HL-60 (cell line): ENCODE results near the gene OGDH.

ENCODE experiments used
- DNase-seq, 2 experiments: peaks; one replicate each; pipeline ENCODE4 v3.0.0-alpha.2; 2010 to 2020; ENCODE audit warnings: low read depth in 1 of 2, low spot score in 1 of 2
- H3K27ac ChIP-seq: fragments of 250-450 bp; sonication (Bioruptor Pico); replicated peaks from 2 replicates; pipeline ENCODE4 v1.5.1; 2020; ENCODE audit warnings: mild to moderate bottlenecking, moderate library complexity
- H3K27me3 ChIP-seq: fragments of 250-450 bp; sonication (Bioruptor Pico); 2 replicates; pipeline ENCODE4 v1.5.1; 2021; ENCODE audit warnings: mild to moderate bottlenecking, moderate library complexity; ENCODE audit not compliant: insufficient read depth, poor library complexity, severe bottlenecking
- H3K4me3 ChIP-seq: replicated peaks from 2 replicates; pipeline ENCODE4 v1.5.1; 2011; ENCODE audit warnings: mild to moderate bottlenecking, control low read depth, low read length; ENCODE audit not compliant: insufficient read depth
- CTCF ChIP-seq: IDR thresholded peaks from one replicate; pipeline ENCODE4 v1.5.1; 2011; ENCODE audit warnings: low read length, control low read depth, inconsistent platforms; ENCODE audit not compliant: insufficient read depth
- GABPA ChIP-seq: IDR thresholded peaks from 2 replicates; pipeline ENCODE4 v1.6.1; 2012; ENCODE audit warnings: low read depth
- POLR2AphosphoS5 ChIP-seq: IDR thresholded peaks from 2 replicates; pipeline ENCODE4 v1.6.1; 2012; ENCODE audit warnings: low read depth
- REST ChIP-seq: IDR thresholded peaks from 2 replicates; pipeline ENCODE4 v1.6.1; 2012; ENCODE audit warnings: low read depth; ENCODE audit not compliant: insufficient replicate concordance
- SPI1 ChIP-seq: IDR thresholded peaks from 2 replicates; pipeline ENCODE4 v1.6.1; 2012; ENCODE audit warnings: low read depth, mild to moderate bottlenecking, borderline replicate concordance

The OGDH gene

GRCh38 chr7:44618753-44619152 is 12.3 kb downstream of the OGDH start:
- no peak for TF ChIP-seq SPI1
- TF ChIP-seq CTCF, result no peak
- no peak for TF ChIP-seq POLR2AphosphoS5
- no peak for TF ChIP-seq GABPA
- no peak for TF ChIP-seq REST
- no peak overlapping the region for H3K4me3 ChIP-seq
- DNase-seq, result no peak
- H3K27ac ChIP-seq, result no peak overlapping the region
- no peaks in the 10 kb centered on the region for H3K27me3 ChIP-seq

GRCh38 chr7:44621034-44621749 is 14.8 kb downstream of the OGDH start:
- DNase-seq, result no peak
- H3K27me3 ChIP-seq, result no peaks in the 10 kb centered on the region
- no peak overlapping the region for H3K27ac ChIP-seq
- H3K4me3 ChIP-seq, result no peak overlapping the region
- TF ChIP-seq REST, result no peak
- no peak for TF ChIP-seq GABPA
- TF ChIP-seq POLR2AphosphoS5, result no peak
- TF ChIP-seq CTCF, result no peak
- no peak for TF ChIP-seq SPI1

GRCh38 chr7:44621750-44622103 is 15.3 kb downstream of the OGDH start:
- Histone ChIP-seq H3K27me3 (no peaks in the 10 kb centered on the region), H3K4me3 (no peak overlapping the region), H3K27ac (no peak overlapping the region)
- TF ChIP-seq REST, result no peak
- no peak for TF ChIP-seq GABPA
- no peak for TF ChIP-seq SPI1
- TF ChIP-seq POLR2AphosphoS5, result no peak
- no peak for TF ChIP-seq CTCF
- DNase-seq, result no peak
